ENCODE data around the gene CRTC2. TPM values are rescaled to one million over a fixed set of nuclear protein-coding genes. Genes with fewer than 3 reads are reported as not detected.

The CRTC2 gene
- total RNA-seq, 3 donors from 2014 or later = 16.2 to 19.7 (median 19.0) TPM

GRCh38 chr1:153978274-153978909 lies 20.0 kb upstream of the CRTC2 start:
- TF ChIP-seq POLR2A (IDR thresholded peaks at IDR 0.05) (no peak), POLR2AphosphoS5 (IDR thresholded peaks at IDR 0.05) (no peak), CTCF (IDR thresholded peaks at IDR 0.05) (no peak)
- DNase-seq (ENCODE audit: low spot score in 2 of 2) = no peak
- Histone ChIP-seq H3K27ac (peak overlapping the region; percentile 91 to 92), H3K27me3 (no peaks in the 10 kb centered on the region), H3K36me3 (no peaks in the 10 kb centered on the region), H3K9me3 (no peaks in the 10 kb centered on the region), H3K4me3 (peak overlapping the region; percentile 73 to 83 (median 81)), H3K4me1 (peaks cover 0 to 5% of the 10 kb centered on the region in 2 donors)
- intact Hi-C loops (cut with DNase I; ENCODE audit: low total_unique reads) = loop anchor here (10.0 kb wide), 1 partner anchor 184 kb away; no protein-coding TSS in a partner anchor

- Histone ChIP-seq H3K36me3 (no peaks in the 10 kb centered on the region), H3K4me3 (peak within 1 kb of the TSS; percentile 73 to 83 (median 81)), H3K27ac (peak within 1 kb of the TSS; percentile 91 to 92), H3K27me3 (no peaks in the 10 kb centered on the region), H3K4me1 (peaks cover 0 to 5% of the 10 kb centered on the region in 2 donors), H3K9me3 (no peaks in the 10 kb centered on the region)
- TF ChIP-seq POLR2A (IDR thresholded peaks at IDR 0.05) = peak; percentile 89
- TF ChIP-seq POLR2AphosphoS5 (IDR thresholded peaks at IDR 0.05) = peak; percentile 72 to 91 (median 80)
- no peak for TF ChIP-seq CTCF (IDR thresholded peaks at IDR 0.05)
- intact Hi-C loops (cut with DNase I; ENCODE audit: low total_unique reads) = loop anchor here (10.0 kb wide), 1 partner anchor 183 kb away; no protein-coding TSS in a partner anchor
- DNase-seq (ENCODE audit: low spot score in 2 of 2) = peak; percentile 83 to 85
Observed at GRCh38 chr1:153977250-153978240, 19.1 kb upstream of the CRTC2 start, which contains the start of gene JTB. JTB (minus strand) TSS chr1:153977674; CDS start chr1:153977252, 422 bp downstream.

- peaks cover 0 to 5% of the 10 kb centered on the region in 2 donors for H3K4me1 ChIP-seq
- peak overlapping the region; percentile 91 to 92 for H3K27ac ChIP-seq
- no peak for TF ChIP-seq POLR2AphosphoS5 (IDR thresholded peaks at IDR 0.05)
- TF ChIP-seq CTCF (IDR thresholded peaks at IDR 0.05) = no peak
- no peak for TF ChIP-seq POLR2A (IDR thresholded peaks at IDR 0.05)
- no peak for DNase-seq (ENCODE audit: low spot score in 2 of 2)
- H3K36me3 ChIP-seq = no peaks in the 10 kb centered on the region
- H3K9me3 ChIP-seq = no peaks in the 10 kb centered on the region
- intact Hi-C loops (cut with DNase I; ENCODE audit: low total_unique reads) = loop anchor here (10.0 kb wide), 1 partner anchor 182 kb away; no protein-coding TSS in a partner anchor
- no peaks in the 10 kb centered on the region for H3K27me3 ChIP-seq
- H3K4me3 ChIP-seq = peak overlapping the region; percentile 73 to 83 (median 81)
Observed at GRCh38 chr1:153976819-153977249, 18.4 kb upstream of the CRTC2 start.

- Histone ChIP-seq H3K9me3 (no peaks in the 10 kb centered on the region), H3K27me3 (no peaks in the 10 kb centered on the region), H3K4me3 (no peak overlapping the region), H3K4me1 (peaks cover 5 to 8% of the 10 kb centered on the region in 2 donors), H3K27ac (no peak overlapping the region), H3K36me3 (no peaks in the 10 kb centered on the region)
- DNase-seq (ENCODE audit: low spot score in 2 of 2) = no peak
- TF ChIP-seq POLR2A (IDR thresholded peaks at IDR 0.05) = no peak
- intact Hi-C loops (cut with DNase I; ENCODE audit: low total_unique reads) = loop anchor here (10.0 kb wide), 1 partner anchor 179 kb away; no protein-coding TSS in a partner anchor
Observed at GRCh38 chr1:153973525-153973924, 15.1 kb upstream of the CRTC2 start.

GRCh38 chr1:153973071-153973470 lies 14.7 kb upstream of the CRTC2 start:
- H3K27ac ChIP-seq = no peak overlapping the region
- no peak overlapping the region for H3K4me3 ChIP-seq
- TF ChIP-seq POLR2A (IDR thresholded peaks at IDR 0.05) (no peak), POLR2AphosphoS5 (IDR thresholded peaks at IDR 0.05) (no peak), CTCF (IDR thresholded peaks at IDR 0.05) (no peak)
- peaks cover 5 to 10% of the 10 kb centered on the region in 2 donors for H3K4me1 ChIP-seq
- H3K9me3 ChIP-seq = no peaks in the 10 kb centered on the region
- intact Hi-C loops (cut with DNase I; ENCODE audit: low total_unique reads) = loop anchor here (10.0 kb wide), 1 partner anchor 178 kb away; no protein-coding TSS in a partner anchor
- H3K27me3 ChIP-seq = no peaks in the 10 kb centered on the region
- DNase-seq (ENCODE audit: low spot score in 2 of 2) = no peak
- no peaks in the 10 kb centered on the region for H3K36me3 ChIP-seq

Measured in breast epithelium (tissue), 4 donors.